ENCODE results near the gene SVIL.
"Not testable (repeated sequence)": the region's sequence is repeated elsewhere in the genome, so short reads cannot be mapped to it uniquely, and the experiment has no call there.

SVIL gene

DNA sequence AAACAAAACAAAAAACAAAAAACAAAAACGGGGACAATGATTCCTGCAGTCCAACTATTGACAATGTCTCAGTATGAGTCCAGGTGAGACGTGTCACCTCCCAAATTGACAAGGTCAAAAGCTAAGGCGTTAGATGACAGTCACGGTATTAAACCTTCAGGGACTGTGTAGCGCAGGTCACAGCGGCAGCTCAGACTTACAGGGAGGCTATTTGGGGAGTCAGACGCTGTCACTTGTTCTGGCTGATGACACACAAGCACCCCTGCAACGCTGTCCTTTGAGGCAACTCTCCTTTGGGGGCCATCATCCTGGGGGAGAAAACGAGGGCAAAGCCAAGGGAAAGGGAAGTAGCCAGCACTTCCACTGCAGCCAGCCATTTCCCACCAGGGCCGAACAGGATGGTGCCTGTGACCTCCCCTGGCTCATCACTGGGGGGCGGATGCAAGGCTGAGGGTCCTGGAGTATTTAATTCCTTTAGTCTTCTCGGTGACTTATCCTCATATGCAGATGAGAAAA is 55.3 kb downstream of the SVIL start:
- no peak for DNase-seq (ENCODE audit: low read depth in 4 of 4, low spot score in 1 of 4)

DNA sequence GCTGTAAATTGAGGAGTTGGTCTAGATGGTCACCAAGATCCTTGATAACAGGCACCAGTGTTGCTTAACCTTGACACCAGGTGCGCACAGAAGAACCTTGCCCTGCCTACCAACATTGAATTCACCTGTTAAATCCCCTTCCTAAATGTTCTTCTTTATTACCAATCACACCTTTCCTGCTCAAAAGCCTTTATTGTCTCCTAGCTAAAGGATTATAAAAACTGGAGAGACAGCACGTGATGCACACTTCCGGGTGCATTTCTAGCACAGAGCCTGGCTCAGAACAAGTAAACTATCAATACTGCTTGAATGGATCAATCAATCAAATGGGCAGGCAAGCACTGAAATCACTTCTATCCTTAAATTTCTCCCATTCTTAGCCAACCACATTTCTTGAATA is 56.3 kb downstream of the SVIL start:
- no peak for DNase-seq (ENCODE audit: low read depth in 4 of 4, low spot score in 1 of 4)

DNA sequence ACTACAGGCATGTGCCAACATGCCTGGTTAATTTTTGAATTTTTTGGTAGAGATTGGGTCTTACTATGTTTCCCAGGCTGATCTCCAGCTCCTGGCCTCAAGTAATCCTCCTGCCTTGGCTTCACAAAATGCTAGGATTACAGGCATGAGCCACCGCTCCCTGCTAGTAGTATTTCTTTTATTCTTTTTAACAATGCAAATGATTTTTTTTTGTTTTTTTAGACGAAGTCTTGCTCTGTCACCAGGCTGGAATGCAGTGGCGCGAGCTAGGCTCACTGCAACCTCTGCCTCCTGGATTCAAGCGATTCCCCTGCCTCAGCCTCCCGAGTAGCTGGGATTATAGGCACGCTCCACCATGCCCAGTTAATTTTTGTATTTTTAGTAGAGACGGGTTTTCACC is 58.1 kb downstream of the SVIL start:
- DNase-seq (ENCODE audit: low read depth in 4 of 4, low spot score in 1 of 4), result no peak

DNA sequence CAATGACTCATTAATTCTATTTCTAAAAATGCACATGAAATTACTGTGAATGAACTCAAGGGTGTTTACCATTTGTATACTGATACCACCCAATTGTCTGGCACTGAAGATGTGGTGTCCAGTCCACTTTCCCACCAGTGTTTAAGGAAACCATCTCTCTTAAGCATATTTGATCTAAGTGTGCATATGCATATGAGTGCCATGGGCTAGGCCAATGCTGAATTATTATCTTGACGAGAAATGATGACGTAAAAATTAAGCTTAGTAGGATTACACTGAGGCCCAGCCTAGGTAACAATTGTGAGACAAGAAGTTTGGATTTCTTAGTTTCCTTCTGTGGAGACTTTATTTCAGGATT is 59.7 kb downstream of the SVIL start:
- DNase-seq (ENCODE audit: low read depth in 4 of 4, low spot score in 1 of 4), result no peak

DNA sequence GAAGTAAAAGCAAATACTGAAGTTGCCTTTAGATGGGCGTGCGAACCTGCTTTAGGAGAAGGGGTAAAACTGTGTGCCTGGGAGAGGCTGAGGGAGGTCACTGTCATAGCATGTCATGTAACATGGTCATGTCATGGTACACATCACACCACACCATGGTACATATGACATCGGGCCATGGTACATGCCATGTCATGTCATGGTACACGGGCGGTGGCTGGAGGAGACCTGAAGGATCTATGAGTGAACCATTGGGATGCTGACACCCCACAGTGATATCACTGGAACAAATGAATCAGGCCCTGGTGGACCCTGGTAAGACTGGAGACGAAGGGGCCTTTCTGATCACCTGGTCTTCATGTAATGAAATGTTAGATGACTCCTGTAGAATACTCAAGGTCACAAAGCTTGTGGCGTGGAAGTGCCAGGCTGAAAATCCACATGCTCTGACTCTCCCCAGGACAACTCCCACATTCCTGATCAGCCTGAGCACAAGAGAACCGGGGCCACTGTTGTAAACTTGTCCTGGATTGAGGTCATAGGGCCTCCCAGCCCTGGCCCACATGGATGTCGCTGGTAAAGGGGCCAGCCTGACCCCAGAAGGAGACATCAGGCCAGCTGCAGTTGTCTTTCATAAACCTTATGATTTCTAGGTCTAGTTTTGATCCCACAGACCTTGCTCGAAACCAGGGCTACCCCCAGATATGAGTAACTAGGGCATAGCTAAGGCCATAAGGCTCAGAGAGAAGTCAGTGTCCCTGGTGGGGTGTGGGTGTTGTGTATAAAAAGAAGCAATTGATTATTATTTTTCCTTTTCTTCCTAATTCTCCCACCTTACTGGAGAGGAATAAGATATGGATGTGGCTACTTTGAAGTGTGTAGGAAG is 60.3 kb downstream of the SVIL start:
- DNase-seq (ENCODE audit: low read depth in 4 of 4, low spot score in 1 of 4), result not testable (repeated sequence)

DNA sequence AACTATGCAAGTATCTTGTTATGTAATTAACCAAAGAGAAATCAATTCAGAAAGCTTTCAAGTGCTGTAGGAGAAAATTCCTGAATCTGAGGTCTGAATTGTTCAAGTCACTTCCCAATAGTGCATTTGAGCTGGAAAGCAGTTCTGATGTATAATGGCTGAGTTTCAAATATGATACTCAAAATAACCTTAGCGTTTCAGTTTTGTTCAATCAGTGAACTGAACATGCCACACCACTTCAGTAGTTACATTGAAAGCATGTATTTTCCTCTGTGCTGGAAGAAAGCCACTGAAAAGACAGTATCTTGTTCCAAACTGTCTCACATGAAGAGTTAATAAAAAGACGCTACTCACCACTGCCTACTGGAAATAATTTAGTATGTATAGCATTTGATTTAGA is 64.5 kb downstream of the SVIL start:
- not testable (repeated sequence) for DNase-seq (ENCODE audit: low read depth in 4 of 4, low spot score in 1 of 4)

DNA sequence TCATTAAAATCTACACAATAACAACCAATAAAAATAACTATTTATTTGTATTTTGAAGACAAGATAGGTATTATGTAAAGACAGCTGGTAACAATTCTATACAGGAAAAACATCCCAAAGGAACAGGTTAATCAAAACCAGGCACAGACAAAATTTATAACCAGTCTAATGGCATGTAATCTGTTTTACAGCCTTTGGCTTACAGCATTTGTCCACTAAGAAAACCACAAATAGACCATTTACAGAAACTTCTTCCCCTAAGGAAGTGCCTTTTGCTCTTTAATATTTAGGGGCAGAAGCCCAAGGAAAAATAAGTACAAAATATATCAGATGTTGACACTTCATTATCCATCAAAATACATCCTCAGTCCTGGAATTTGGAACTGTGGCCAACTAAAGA is 65.0 kb downstream of the SVIL start:
- no peak for DNase-seq (ENCODE audit: low read depth in 4 of 4, low spot score in 1 of 4)

DNA sequence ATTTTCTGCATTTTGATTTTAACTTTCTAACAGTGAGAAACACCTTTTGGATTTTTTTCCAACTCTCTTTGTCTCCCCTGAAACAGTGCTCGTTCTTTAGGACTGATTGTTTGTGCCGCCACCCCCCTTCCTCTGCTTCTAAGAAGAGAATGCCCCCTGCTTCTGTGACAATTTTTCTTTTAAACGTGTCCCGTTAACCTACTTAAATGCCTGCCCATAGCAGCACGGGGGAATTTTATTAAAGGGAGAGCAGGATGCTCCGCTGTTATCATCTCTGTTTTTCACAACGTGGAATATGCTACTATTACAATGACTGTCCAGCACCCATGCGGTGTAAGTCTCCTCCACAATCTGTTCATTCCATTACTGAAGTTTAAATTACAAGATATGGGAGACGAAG is 67.8 kb downstream of the SVIL start:
- DNase-seq (ENCODE audit: low read depth in 4 of 4, low spot score in 1 of 4), result no peak

DNA sequence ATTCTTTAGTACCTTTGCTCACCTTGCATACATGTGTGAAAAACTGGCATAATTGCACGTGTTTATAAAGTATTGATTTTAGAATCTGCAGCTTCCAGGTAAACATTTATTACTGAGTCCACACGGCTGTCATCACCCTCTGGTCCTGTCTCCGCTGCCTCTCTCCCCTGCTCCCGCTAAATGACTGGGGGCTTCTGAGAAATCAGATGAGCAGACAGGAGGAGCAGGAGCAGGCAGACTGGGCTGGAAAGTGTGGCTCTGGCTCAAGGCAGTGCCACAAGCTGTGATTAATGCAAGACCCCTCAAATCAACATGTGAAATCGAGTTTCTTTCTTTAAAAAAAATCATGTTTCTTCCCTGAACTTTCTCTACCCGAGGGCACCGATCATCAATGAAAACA is 68.6 kb downstream of the SVIL start:
- not testable (repeated sequence) for DNase-seq (ENCODE audit: low read depth in 4 of 4, low spot score in 1 of 4)

DNA sequence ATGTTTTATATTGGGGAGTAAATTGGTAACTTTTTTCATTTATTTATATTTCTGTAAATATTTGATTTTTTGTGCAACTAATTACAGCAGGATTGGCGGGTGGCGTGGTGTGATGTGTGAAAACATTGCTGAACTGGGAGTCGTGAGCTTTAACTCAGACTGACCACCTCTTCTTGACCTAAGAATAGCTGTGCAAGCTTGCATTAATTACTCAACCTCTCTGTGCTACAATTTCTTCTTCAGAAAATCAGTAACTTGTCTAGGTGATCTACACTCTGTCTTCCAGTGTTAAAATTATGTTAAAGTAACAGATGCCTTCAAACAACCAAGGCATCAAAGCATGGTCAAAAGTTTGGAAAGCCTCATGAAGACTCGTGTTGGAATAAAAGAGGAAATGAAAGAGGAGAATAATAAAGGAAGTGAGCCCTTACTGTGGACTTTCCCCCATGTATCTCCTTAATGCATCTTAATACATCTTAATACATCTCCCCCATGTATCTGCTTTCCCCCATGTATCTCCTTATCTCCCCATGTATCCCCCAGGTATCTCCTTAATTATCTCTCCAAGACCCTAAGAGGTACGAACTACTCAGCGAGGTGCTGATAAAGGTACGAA is 71.2 kb downstream of the SVIL start:
- no peak for DNase-seq (ENCODE audit: low read depth in 4 of 4, low spot score in 1 of 4)

DNA sequence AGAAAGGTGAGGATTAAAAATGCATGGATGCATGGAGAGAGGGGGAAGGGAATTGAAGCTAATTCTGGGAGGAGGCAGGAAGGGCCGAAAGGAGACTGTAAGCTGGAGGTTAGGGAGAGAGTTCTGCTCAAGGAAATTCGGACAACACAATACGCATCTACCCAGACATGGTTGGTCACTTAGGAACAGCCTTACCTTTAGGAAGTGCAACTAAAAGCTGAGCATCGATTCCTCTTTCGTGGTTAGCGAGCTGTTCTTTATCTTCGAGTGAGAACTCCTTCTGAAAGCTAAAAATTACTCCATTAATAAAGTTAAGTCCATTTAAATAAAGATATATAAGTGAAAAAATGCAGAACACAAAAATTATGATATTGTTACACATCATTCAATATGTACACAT is 71.8 kb downstream of the SVIL start:
- not testable (repeated sequence) for DNase-seq (ENCODE audit: low read depth in 4 of 4, low spot score in 1 of 4)

DNA sequence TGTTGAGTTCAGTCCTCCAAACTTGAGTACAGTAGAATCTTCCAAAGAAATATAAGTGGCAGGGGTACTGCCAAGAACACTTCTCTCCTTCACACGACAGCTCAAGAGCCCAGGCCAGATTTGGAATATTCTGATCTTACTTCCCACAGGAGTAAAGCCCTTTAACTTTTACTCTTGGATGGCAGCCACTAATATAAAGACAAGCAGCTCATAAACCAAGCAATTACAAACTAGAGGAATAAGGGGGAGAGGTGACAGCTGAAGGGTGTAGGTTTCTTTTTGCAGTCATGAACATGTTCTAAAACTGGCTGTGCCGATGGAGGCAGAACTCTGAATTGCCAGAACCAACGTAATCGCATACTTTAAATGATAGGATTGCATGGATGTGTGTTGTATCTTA is 74.8 kb downstream of the SVIL start:
- DNase-seq (ENCODE audit: low read depth in 4 of 4, low spot score in 1 of 4), result no peak

DNA sequence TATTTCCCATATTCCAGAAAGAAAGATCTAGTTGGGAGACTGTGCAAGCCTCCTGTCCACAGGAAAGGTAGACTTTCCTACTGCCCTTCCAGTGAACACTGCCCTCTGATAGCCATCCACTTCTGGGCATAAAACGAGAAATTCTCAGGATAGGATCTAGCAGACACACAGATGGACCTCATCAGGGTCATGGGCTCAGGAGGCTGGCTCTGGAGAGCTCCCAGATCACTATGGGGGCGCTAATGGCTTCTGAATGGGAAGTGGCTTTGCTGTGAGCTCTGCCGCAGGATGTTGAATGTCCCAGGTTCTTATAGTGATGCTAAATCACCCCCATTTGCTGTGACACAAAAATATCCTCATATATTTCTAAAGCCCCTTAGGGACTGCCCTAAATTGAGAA is 77.1 kb downstream of the SVIL start:
- DNase-seq (ENCODE audit: low read depth in 4 of 4, low spot score in 1 of 4), result no peak

DNA sequence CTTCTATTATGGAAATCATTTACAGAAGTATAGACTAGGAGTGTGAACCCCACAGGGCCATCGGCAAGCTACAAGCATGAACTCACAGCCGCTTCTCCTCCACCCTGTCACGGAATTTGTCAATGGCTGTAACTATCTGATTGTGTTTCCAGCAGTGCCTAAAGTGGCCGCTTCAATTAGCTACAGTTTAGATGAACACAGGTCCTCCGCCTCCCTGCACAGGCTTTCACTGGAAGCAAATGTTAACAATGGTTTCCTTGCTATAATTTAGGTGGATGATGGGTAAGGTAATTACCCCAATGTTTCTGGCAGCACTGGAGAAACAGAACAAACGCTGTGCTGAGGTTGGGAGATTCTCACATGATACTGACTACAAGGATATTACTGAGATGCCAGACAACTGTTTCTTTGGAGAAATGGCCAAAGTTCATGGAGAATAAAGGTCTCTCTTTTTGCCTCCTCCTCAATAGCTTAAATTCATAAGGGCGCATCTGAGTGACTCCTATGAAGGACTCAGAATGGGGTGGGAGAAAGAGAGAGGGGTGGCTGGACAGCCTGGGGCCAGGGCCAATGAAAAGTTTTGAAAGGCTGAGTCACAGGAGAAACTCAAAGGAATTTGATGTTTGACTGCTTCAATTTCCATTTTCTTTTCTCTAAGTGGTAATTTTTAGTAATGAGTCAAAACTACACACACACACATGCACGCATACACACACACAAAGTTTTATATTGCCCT is 78.9 kb downstream of the SVIL start:
- DNase-seq (ENCODE audit: low read depth in 4 of 4, low spot score in 1 of 4), result no peak

DNA sequence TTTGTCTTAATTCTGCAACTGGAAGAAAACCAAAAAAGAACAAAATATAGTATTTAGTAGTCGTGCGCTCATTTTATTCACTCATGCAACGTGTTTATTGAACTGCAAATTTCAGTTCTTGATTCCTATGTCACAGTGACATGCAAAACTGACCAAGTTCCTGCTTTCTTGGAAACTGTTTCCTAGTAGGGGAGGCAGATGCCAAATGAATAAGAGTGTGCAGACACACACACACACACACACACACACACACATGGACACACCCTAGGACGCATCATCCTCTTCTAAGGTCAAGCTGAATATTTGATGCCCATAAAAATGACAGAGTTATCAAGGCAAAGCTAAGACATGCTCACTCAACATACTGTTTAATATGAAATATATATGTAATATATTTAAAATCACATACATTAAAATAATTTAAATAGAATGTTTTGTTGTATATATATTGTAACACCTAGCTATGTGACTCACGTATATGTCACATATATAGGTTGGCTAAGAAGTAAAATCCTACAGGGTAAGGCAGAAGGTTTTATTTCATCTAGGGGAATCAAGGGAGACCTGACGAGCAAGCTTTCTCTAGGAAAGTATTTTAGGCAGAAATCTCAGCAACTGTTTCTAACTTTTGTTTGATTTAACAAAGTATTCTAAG is 79.6 kb downstream of the SVIL start:
- no peak for DNase-seq (ENCODE audit: low read depth in 4 of 4, low spot score in 1 of 4)

DNA sequence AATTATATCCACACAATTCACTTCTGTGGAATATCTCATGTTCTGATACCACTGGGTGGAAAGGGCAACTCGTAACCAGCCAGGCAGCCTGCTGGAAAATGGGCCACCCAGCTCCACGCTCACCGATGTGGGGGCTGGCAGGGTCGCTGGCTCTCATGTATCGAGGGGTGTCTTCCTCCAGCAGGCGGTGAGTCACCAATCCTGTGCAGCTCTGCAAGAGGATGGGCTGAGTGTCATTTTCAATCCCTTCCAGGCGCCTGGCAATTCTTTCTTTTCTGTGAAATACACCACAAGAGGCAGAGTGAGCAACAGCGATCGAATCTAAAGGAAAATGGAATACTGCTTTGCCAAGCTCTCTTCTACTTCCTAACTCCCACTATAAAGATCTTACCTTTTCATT is 80.1 kb downstream of the SVIL start:
- no peak for DNase-seq (ENCODE audit: low read depth in 4 of 4, low spot score in 1 of 4)

DNA sequence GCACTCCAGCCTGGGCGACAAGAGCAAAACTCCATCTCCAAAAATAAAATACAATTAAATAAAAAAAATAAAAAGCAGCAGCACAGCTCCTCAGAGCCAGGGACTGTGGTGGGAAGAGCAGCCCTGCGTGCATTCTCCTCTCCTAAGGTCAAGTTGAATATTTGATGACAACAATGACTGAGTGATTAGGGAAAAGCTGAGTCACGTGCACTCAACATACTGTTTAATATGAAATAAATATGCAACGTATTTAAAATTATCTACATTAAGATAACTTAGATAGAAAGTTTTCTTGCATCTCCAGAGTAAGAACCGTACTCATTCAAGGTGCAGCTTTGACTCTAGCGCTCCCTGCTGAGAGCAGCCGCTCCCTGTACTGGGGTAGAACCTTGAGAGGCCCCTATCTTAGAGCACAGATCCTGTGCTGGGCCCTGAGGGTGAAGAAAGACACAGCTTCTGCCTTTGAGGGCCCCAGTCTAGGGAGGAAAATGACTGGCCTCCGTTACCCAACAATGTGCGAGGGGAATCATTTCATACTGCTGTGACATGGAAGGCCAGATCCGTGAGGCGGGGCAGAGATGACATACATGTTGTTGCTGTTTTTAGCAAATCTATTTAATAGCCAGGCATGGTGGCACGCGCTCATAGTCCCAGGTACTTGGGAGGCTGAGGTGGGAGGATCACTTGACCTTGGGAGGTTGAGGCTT is 81.1 kb downstream of the SVIL start:
- no peak for DNase-seq (ENCODE audit: low read depth in 4 of 4, low spot score in 1 of 4)

DNA sequence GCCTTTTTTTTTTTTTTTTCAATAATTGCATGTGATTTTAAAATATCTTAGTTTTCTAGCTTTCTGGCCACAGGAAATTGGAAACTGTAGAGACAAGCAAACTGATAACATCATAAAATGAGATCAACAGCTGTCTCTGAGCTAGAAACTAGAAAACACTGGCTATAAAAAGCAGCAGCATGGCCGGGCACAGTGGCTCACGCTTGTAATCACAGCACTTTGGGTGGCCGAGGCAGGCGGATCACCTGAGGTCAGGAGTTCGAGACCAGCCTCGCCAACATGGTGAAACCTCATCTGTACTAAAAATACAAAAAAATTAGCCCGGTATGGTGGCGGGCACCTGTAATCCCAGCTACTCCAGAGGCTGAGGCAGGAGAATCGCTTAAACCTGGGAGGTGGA is 81.7 kb downstream of the SVIL start:
- not testable (repeated sequence) for DNase-seq (ENCODE audit: low read depth in 4 of 4, low spot score in 1 of 4)

DNA sequence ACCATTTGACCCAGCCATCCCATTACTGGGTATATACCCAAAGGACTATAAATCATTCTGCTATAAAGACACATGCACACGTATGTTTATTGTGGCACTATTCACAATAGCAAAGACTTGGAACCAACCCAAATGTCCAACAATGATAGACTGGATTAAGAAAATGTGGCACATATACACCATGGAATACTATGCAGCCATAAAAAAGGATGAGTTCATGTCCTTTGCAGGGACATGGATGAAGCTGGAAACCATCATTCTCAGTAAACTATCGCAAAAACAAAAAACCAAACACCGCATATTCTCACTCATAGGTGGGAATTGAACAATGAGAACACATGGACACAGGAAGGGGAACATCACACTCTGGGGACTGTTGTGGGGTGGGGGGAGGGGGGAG is 85.3 kb downstream of the SVIL start:
- not testable (repeated sequence) for DNase-seq (ENCODE audit: low read depth in 4 of 4, low spot score in 1 of 4)

DNA sequence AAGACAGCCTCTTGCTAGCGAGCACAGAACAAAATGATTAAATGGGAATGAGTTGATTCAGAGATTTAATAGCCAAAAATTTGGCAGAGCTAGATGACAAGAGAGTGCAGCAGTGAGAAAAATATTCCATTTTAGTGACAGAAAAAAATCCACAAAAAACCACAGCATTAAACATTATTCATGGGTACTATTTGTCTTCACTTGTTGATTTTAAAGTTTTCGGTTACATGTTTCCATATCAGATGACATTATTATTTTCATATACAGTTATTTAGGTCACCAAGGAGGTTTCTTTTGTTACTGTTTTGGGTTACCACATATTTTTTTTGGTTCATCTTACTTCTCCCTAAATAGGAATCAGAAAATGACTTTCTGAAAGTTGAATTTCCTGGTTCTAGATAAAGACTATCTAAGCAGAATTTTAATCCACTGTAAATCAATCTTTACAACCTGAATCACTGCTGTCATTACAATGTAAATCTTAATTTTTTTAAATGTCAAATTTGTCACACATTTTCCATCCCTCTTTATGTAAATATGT is 87.9 kb downstream of the SVIL start:
- no peak for DNase-seq (ENCODE audit: low read depth in 4 of 4, low spot score in 1 of 4)

DNA sequence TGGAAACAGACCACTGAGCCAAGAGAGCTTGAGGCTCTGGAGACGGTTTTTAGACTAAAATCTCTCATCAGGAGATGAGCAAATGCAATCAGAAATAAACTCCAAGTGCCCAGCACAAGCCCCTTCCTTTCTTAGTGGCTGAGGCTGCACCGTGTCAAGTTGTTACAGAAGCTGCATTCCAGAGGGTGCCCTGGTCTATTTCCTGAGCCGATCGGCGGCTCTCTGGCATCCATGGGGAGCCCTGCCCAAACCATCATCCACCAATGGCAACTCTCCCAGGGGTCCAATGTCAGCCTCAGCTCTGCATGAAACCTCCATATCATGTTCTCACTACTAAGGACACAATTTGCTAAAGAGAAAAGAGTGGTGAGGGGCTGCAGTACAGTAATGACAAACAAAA is 89.6 kb downstream of the SVIL start:
- no peak for DNase-seq (ENCODE audit: low read depth in 4 of 4, low spot score in 1 of 4)

Measured in stimulated activated CD4-positive, alpha-beta T cell treated with anti-CD3 and anti-CD28 coated beads, Interleukin-1b, Interleukin-23, amount 100 ng/mL, for 24 hours (primary cell).